ENCODE results near the gene ZBTB14. TPM values are rescaled to one million over a fixed set of nuclear protein-coding genes. Genes with fewer than 3 reads are reported as not detected.

The ZBTB14 gene
- total RNA-seq, 4 donors from 2014 or later = 16.1 to 23.6 (median 18.4) TPM

- no peak overlapping the region for H3K4me3 ChIP-seq (replicated peaks in 1 of 3)
- no peak for TF ChIP-seq POLR2A (IDR thresholded peaks at IDR 0.05)
- TF ChIP-seq CTCF (IDR thresholded peaks at IDR 0.05) = no peak
- no peaks in the 10 kb centered on the region for H3K36me3 ChIP-seq
- intact Hi-C loops (cut with DNase I) = no loop called here
- no peaks in the 10 kb centered on the region for H3K4me1 ChIP-seq
- DNase-seq = no peak
- no peak overlapping the region for H3K27ac ChIP-seq
- H3K27me3 ChIP-seq = no peaks in the 10 kb centered on the region
- no peaks in the 10 kb centered on the region for H3K9me3 ChIP-seq
These were observed 21.7 kb upstream of the ZBTB14 start for GRCh38 chr18:5317186-5317585.

GRCh38 chr18:5315838-5316237 is 20.3 kb upstream of the ZBTB14 start:
- Histone ChIP-seq H3K9me3 (no peaks in the 10 kb centered on the region), H3K27ac (no peak overlapping the region), H3K36me3 (no peaks in the 10 kb centered on the region), H3K27me3 (no peaks in the 10 kb centered on the region), H3K4me1 (no peaks in the 10 kb centered on the region), H3K4me3 (replicated peaks in 1 of 3) (no peak overlapping the region)
- no peak for DNase-seq
- WGBS, 2 donors = 65 to 75% methylated on average over 2 of the region's 2 CpGs
- intact Hi-C loops (cut with DNase I) = no loop called here
- no peak for TF ChIP-seq CTCF (IDR thresholded peaks at IDR 0.05)
- no peak for TF ChIP-seq POLR2A (IDR thresholded peaks at IDR 0.05)

GRCh38 chr18:5311301-5311989 is 15.9 kb upstream of the ZBTB14 start:
- no peaks in the 10 kb centered on the region for H3K36me3 ChIP-seq
- H3K4me3 ChIP-seq (replicated peaks in 1 of 3) = no peak overlapping the region
- H3K9me3 ChIP-seq = no peaks in the 10 kb centered on the region
- no peak for DNase-seq
- no peaks in the 10 kb centered on the region for H3K27me3 ChIP-seq
- 63 to 70% methylated on average over 6 of the region's 6 CpGs for WGBS, 2 donors
- no peak overlapping the region for H3K27ac ChIP-seq
- intact Hi-C loops (cut with DNase I) = no loop called here
- no peaks in the 10 kb centered on the region for H3K4me1 ChIP-seq
- no peak for TF ChIP-seq CTCF (IDR thresholded peaks at IDR 0.05)
- TF ChIP-seq POLR2A (IDR thresholded peaks at IDR 0.05) = no peak

GRCh38 chr18:5309888-5310470 is 14.5 kb upstream of the ZBTB14 start:
- H3K4me1 ChIP-seq = no peaks in the 10 kb centered on the region
- TF ChIP-seq CTCF (IDR thresholded peaks at IDR 0.05) = peak in 1 of 6 experiments; percentile 9
- TF ChIP-seq POLR2A (IDR thresholded peaks at IDR 0.05) = no peak
- WGBS, 2 donors = 49 to 54% methylated on average over 5 of the region's 5 CpGs
- H3K27me3 ChIP-seq = no peaks in the 10 kb centered on the region
- no peak overlapping the region for H3K27ac ChIP-seq
- H3K9me3 ChIP-seq = no peaks in the 10 kb centered on the region
- H3K4me3 ChIP-seq (replicated peaks in 1 of 3) = no peak overlapping the region
- no peak for DNase-seq
- intact Hi-C loops (cut with DNase I) = no loop called here
- H3K36me3 ChIP-seq = no peaks in the 10 kb centered on the region

- WGBS, 2 donors = 82 to 87% methylated on average over 2 of the region's 2 CpGs
- no peak for DNase-seq
- H3K4me1 ChIP-seq = no peaks in the 10 kb centered on the region
- H3K4me3 ChIP-seq (replicated peaks in 1 of 3) = no peak overlapping the region
- no peak overlapping the region for H3K27ac ChIP-seq
- TF ChIP-seq CTCF (IDR thresholded peaks at IDR 0.05) (no peak), POLR2A (IDR thresholded peaks at IDR 0.05) (no peak)
- H3K27me3 ChIP-seq = no peaks in the 10 kb centered on the region
- no peaks in the 10 kb centered on the region for H3K9me3 ChIP-seq
- no peaks in the 10 kb centered on the region for H3K36me3 ChIP-seq
- intact Hi-C loops (cut with DNase I) = no loop called here
These were observed 10.3 kb upstream of the ZBTB14 start for GRCh38 chr18:5305835-5306234.

All from thyroid gland (tissue), 4 donors.